Esophagus (tissue), 2 donors: Measurements from ENCODE around the gene TXNDC5. TPM values are rescaled to one million over a fixed set of nuclear protein-coding genes. Genes with fewer than 3 reads are reported as not detected.

Source experiments
- H3K27ac ChIP-seq, 2 donors: one replicate each; pipeline ENCODE4 v1.5.1; 2013; ENCODE audit warnings: low read depth in 2 of 2, mild to moderate bottlenecking in 2 of 2, inconsistent platforms in 1 of 2, low read length in 1 of 2, moderate library complexity in 1 of 2
- H3K27me3 ChIP-seq, 2 donors: one replicate each; pipeline ENCODE4 v1.6.1; 2013; ENCODE audit warnings: low read length in 2 of 2, control low read depth in 1 of 2, mild to moderate bottlenecking in 1 of 2; ENCODE audit not compliant: insufficient read depth in 2 of 2, control insufficient read depth in 1 of 2
- H3K36me3 ChIP-seq, 2 donors: one replicate each; pipeline ENCODE4 v1.6.1; 2013; ENCODE audit warnings: low read length in 1 of 2; ENCODE audit not compliant: control insufficient read depth in 2 of 2, insufficient read depth in 2 of 2
- H3K4me1 ChIP-seq, 2 donors: one replicate each; pipeline ENCODE4 v1.6.1; 2013; ENCODE audit warnings: low read length in 1 of 2; ENCODE audit not compliant: control insufficient read depth in 2 of 2, insufficient read depth in 2 of 2
- H3K4me3 ChIP-seq, 2 donors: one replicate each; pipeline ENCODE4 v1.5.1; 2013; ENCODE audit warnings: low read length in 2 of 2, mild to moderate bottlenecking in 2 of 2, low read depth in 1 of 2, moderate library complexity in 1 of 2
- H3K9me3 ChIP-seq, 2 donors: one replicate each; pipeline ENCODE4 v1.6.1; 2013; ENCODE audit warnings: mild to moderate bottlenecking in 2 of 2, low read depth in 1 of 2, low read length in 1 of 2, moderate library complexity in 1 of 2; ENCODE audit not compliant: control insufficient read depth in 2 of 2, insufficient read depth in 1 of 2
- WGBS, 2 donors: extraction: QIAGEN DNeasy Blood & Tissue Kit; methylation state at CpG; one replicate each; pipeline ENCODE4 v1.1.7; 2013; 5-methylcytosine and 5-hydroxymethylcytosine counted together
- polyA plus RNA-seq, 2 donors: library from polyadenylated mRNA; stranded (reverse); fragments of 200-250 nt; gene quantifications; one replicate each; pipeline ENCODE4 v1.2.3, GENCODE V29; 2013
- donor health status: healthy with polysubstance abuse.
- donor health status: Bipolar disorder and iron deficiency.

TXNDC5 gene
- polyA plus RNA-seq, 2 donors = 20.4 to 44.6 TPM

DNA sequence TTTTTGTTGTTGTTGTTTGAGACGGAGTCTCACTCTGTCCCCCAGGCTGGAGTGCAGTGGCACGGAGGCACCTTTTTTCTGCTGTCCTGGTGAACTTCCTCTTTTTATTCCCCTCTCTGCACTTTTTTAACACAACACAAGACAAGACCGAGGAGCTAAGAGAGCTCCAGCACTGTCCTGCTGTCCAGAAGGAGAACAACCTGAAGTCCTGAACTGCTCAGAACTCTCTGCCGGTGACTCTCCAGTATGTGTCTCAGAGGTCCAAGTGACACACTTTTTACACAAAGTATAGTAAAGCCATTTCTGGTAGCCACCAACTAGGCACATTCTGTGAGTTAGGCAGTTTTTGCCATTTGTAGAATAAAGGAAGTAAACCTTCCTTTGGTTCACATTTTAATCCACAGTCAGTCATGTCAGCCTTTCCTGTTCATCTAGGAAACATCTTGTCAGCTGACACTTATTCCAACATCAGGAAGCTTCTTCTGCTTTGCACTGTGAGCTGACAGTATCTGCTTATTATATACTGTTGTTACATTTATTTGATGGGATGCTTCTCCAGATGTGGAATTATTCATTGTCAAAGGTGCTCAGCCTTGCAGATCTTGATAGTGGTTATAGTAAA, 28.1 kb upstream of the TXNDC5 start:
- peaks cover 0 to 3% of the 10 kb centered on the region in 2 donors for H3K9me3 ChIP-seq
- WGBS, 2 donors = 79 to 84% methylated on average over 4 of the region's 4 CpGs
- no peaks in the 10 kb centered on the region for H3K4me1 ChIP-seq
- no peak overlapping the region for H3K27ac ChIP-seq
- H3K4me3 ChIP-seq = no peak overlapping the region
- H3K27me3 ChIP-seq = no peaks in the 10 kb centered on the region
- no peaks in the 10 kb centered on the region for H3K36me3 ChIP-seq

GRCh38 chr6:7933794-7934193, 23.2 kb upstream of the TXNDC5 start:
- Histone ChIP-seq H3K4me3 (no peak overlapping the region), H3K9me3 (peaks cover 0 to 3% of the 10 kb centered on the region in 2 donors), H3K36me3 (no peaks in the 10 kb centered on the region), H3K27me3 (no peaks in the 10 kb centered on the region), H3K27ac (no peak overlapping the region), H3K4me1 (no peaks in the 10 kb centered on the region)
- WGBS, 2 donors = 55 to 74% methylated on average over 3 of the region's 3 CpGs

DNA sequence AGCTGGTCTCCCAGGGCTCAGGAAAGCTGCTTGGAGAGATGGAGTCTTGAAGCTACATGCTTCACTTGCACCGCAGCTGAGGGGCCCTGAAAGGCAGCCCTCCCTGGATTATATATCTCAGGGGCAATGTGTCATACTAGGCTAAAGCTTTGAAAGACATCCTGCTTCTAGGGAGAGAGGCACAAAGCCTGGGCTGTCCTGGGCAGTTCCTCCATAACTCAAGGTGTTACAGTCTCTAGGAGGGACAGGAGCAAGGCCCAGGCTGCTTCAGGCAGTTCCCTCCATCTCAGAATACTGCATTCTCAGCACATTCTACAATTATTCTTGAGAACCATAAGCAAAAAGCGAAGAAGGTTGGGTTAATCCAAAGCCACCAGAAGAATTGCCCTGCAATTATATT, 22.0 kb upstream of the TXNDC5 start:
- Histone ChIP-seq H3K4me1 (no peaks in the 10 kb centered on the region), H3K27me3 (no peaks in the 10 kb centered on the region), H3K4me3 (no peak overlapping the region), H3K36me3 (no peaks in the 10 kb centered on the region), H3K27ac (no peak overlapping the region), H3K9me3 (peaks cover 0 to 3% of the 10 kb centered on the region in 2 donors)
- WGBS, 2 donors = 88 to 93% methylated on average over 2 of the region's 2 CpGs

GRCh38 chr6:7924867-7925266, 14.3 kb upstream of the TXNDC5 start:
- Histone ChIP-seq H3K4me1 (peaks cover 0 to 2% of the 10 kb centered on the region in 2 donors), H3K4me3 (no peak overlapping the region), H3K9me3 (peaks cover 2 to 10% of the 10 kb centered on the region in 2 donors), H3K27me3 (no peaks in the 10 kb centered on the region), H3K27ac (no peak overlapping the region), H3K36me3 (no peaks in the 10 kb centered on the region)

DNA sequence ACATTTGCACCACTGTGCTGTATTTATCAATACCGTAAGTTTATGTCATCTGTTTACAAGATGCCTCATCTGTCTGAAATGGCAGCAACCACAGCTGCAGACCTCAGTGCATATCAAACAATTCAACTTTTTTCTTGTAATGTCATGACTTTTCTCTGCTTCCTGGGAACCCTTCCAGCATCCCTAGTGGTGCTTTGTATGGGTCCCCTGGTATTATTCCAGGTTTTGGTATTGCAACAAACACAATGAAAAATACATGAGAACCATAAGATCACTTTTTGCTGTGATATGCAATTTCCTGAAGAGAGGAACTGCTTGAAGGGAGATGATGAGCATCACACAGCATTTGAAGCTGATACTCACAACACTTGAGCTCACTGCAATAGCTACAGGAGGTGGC, 12.0 kb upstream of the TXNDC5 start:
- Histone ChIP-seq H3K4me1 (peaks cover 0 to 2% of the 10 kb centered on the region in 2 donors), H3K27ac (no peak overlapping the region)
- 70 to 89% methylated on average over 1 of the region's 1 CpG for WGBS, 2 donors

GRCh38 chr6:7921632-7922092, 11.1 kb upstream of the TXNDC5 start:
- Histone ChIP-seq H3K4me3 (no peak overlapping the region), H3K27me3 (no peaks in the 10 kb centered on the region), H3K4me1 (peaks cover 0 to 2% of the 10 kb centered on the region in 2 donors), H3K9me3 (peaks cover 2 to 10% of the 10 kb centered on the region in 2 donors), H3K27ac (no peak overlapping the region), H3K36me3 (no peaks in the 10 kb centered on the region)
- 68 to 82% methylated on average over 5 of the region's 5 CpGs for WGBS, 2 donors

More for the DNA sequence above, 12.0 kb upstream of the TXNDC5 start:
- Histone ChIP-seq H3K36me3 (no peaks in the 10 kb centered on the region), H3K4me3 (no peak overlapping the region), H3K9me3 (peaks cover 2 to 10% of the 10 kb centered on the region in 2 donors), H3K27me3 (no peaks in the 10 kb centered on the region)

- H3K4me1 ChIP-seq = peaks cover 0 to 2% of the 10 kb centered on the region in 2 donors
- H3K9me3 ChIP-seq = peaks cover 2 to 10% of the 10 kb centered on the region in 2 donors
- no peaks in the 10 kb centered on the region for H3K27me3 ChIP-seq
- 72 to 78% methylated on average over 4 of the region's 4 CpGs for WGBS, 2 donors
- no peak overlapping the region for H3K4me3 ChIP-seq
- no peaks in the 10 kb centered on the region for H3K36me3 ChIP-seq
- no peak overlapping the region for H3K27ac ChIP-seq
Measured at GRCh38 chr6:7921046-7921445, 10.5 kb upstream of the TXNDC5 start.

DNA sequence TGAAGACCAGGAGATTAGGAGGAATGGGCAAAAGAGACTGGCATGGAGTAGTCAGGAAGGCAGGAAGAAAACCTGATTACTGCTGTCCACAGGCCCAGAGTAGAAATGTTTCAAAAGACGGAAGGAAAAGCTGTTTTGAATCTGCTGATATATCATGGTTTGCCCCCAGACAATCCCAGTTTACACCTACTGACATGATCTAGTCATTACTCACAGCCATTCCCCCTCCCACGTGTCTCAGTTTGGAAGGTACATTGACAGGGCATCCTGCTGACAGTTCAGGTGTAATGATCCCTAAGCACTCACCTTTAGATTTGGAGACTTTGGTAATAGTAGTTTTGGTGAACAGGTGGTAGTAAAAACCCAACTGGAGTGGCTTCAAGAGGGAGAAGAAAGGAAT, 9.8 kb upstream of the TXNDC5 start:
- WGBS, 2 donors = 50 to 51% methylated on average over 2 of the region's 2 CpGs
- peak overlapping the region in 1 of 2 donors; percentile 50 for H3K27ac ChIP-seq

GRCh38 chr6:7919871-7920270, 9.3 kb upstream of the TXNDC5 start:
- H3K27me3 ChIP-seq = no peaks in the 10 kb centered on the region
- peaks cover 0 to 2% of the 10 kb centered on the region in 2 donors for H3K4me1 ChIP-seq
- peaks cover 2 to 4% of the 10 kb centered on the region in 2 donors for H3K9me3 ChIP-seq
- no peaks in the 10 kb centered on the region for H3K36me3 ChIP-seq
- peak overlapping the region in 1 of 2 donors; percentile 50 for H3K27ac ChIP-seq
- H3K4me3 ChIP-seq = no peak overlapping the region
- WGBS, 2 donors = 51 to 57% methylated on average over 8 of the region's 8 CpGs

More for the DNA sequence above, 9.8 kb upstream of the TXNDC5 start:
- Histone ChIP-seq H3K4me3 (no peak overlapping the region), H3K27me3 (no peaks in the 10 kb centered on the region), H3K4me1 (peaks cover 0 to 2% of the 10 kb centered on the region in 2 donors), H3K36me3 (no peaks in the 10 kb centered on the region), H3K9me3 (peaks cover 2 to 4% of the 10 kb centered on the region in 2 donors)

DNA sequence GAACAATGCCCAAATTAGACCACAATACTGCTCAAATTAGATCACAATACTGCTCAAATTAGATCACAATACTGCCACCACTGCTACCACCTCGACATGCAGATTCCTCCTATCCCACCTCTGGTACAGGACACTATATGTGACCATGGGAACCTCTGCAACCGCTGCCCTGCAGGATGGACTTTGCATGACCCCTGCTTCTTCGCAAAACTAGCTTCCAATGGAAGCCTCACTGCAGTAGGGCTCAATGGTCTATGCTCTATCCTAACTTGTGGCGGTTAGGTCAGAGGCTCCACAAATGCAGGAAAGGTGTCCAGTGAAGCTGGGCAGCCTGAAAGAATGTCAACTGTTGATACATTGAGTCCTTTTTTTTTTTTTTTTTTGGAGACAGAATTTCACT, 7.8 kb upstream of the TXNDC5 start:
- no peak overlapping the region for H3K4me3 ChIP-seq
- peaks cover 0 to 2% of the 10 kb centered on the region in 2 donors for H3K4me1 ChIP-seq
- H3K36me3 ChIP-seq = no peaks in the 10 kb centered on the region
- H3K9me3 ChIP-seq = no peaks in the 10 kb centered on the region
- WGBS, 2 donors = 93% methylated on average over 4 of the region's 4 CpGs
- H3K27ac ChIP-seq = no peak overlapping the region
- no peaks in the 10 kb centered on the region for H3K27me3 ChIP-seq
